GM23248 (cell line): ENCODE measurements around the gene FAAH2. TPM values are rescaled to one million over a fixed set of nuclear protein-coding genes. Genes with fewer than 3 reads are reported as not detected.
A peak's percentile ranks its signal among the peaks of the same experiment; 100 is the strongest.
"Not testable (repeated sequence)": the region's sequence is repeated elsewhere in the genome, so short reads cannot be mapped to it uniquely, and the experiment has no call there.

ENCODE experiments used
- DNase-seq: peaks from one replicate; pipeline ENCODE4 v3.0.0-alpha.2; 2015
- H2AFZ ChIP-seq: fragments of 200-600 bp; sonication (generic); 2 replicates; pipeline ENCODE4 v1.6.1; 2016; ENCODE audit warnings: antibody characterized with exemption
- H3F3A ChIP-seq: fragments of 200-600 bp; sonication (generic); 2 replicates; pipeline ENCODE4 v1.6.1; 2016; ENCODE audit warnings: mild to moderate bottlenecking, antibody characterized with exemption, mixed run types; ENCODE audit not compliant: insufficient read depth
- H3K27ac ChIP-seq: fragments of 200-600 bp; sonication (generic); 2 replicates; pipeline ENCODE4 v1.5.1; 2016; ENCODE audit warnings: mild to moderate bottlenecking
- H3K27me3 ChIP-seq: fragments of 200-600 bp; sonication (generic); replicated peaks from 2 replicates; pipeline ENCODE4 v1.6.1; 2016; ENCODE audit warnings: mild to moderate bottlenecking; ENCODE audit not compliant: insufficient read depth
- H3K36me3 ChIP-seq: fragments of 200-600 bp; sonication (generic); 2 replicates; pipeline ENCODE4 v1.6.1; 2016; ENCODE audit warnings: low read depth, mild to moderate bottlenecking
- H3K4me1 ChIP-seq: fragments of 200-600 bp; sonication (generic); 2 replicates; pipeline ENCODE4 v1.6.1; 2016; ENCODE audit warnings: mild to moderate bottlenecking; ENCODE audit not compliant: insufficient read depth
- H3K4me2 ChIP-seq: fragments of 200-600 bp; sonication (generic); one replicate; pipeline ENCODE4 v1.6.1; 2016; ENCODE audit warnings: mild to moderate bottlenecking; ENCODE audit not compliant: unreplicated experiment
- H3K4me3 ChIP-seq: fragments of 200-600 bp; sonication (generic); 2 replicates; pipeline ENCODE4 v1.5.1; 2016; ENCODE audit warnings: mild to moderate bottlenecking
- H3K79me2 ChIP-seq: fragments of 200-600 bp; sonication (generic); 2 replicates; pipeline ENCODE4 v1.6.1; 2016; ENCODE audit warnings: mild to moderate bottlenecking; ENCODE audit not compliant: insufficient read depth
- H3K9ac ChIP-seq: fragments of 200-600 bp; sonication (generic); 2 replicates; pipeline ENCODE4 v1.6.1; 2016; ENCODE audit warnings: mild to moderate bottlenecking
- H3K9me2 ChIP-seq: fragments of 200-600 bp; sonication (generic); 2 replicates; pipeline ENCODE4 v1.6.1; 2016; ENCODE audit warnings: mixed run types, mild to moderate bottlenecking, moderate library complexity; ENCODE audit not compliant: insufficient read depth
- H3K9me3 ChIP-seq: fragments of 200-600 bp; sonication (generic); one replicate; pipeline ENCODE4 v1.6.1; 2017; ENCODE audit warnings: low read depth
- H4K20me1 ChIP-seq: fragments of 200-600 bp; sonication (generic); 2 replicates; pipeline ENCODE4 v1.6.0; 2016; ENCODE audit not compliant: insufficient read depth
- EZH2 ChIP-seq: fragments of 200-600 bp; sonication (generic); IDR thresholded peaks from 2 replicates; pipeline ENCODE4 v1.6.1; 2018; ENCODE audit warnings: antibody characterized with exemption, mild to moderate bottlenecking; ENCODE audit not compliant: insufficient read depth, poor library complexity, severe bottlenecking
- EZH2phosphoT487 ChIP-seq: fragments of 200-600 bp; sonication (generic); IDR thresholded peaks from 2 replicates; pipeline ENCODE4 v1.6.1; 2018; ENCODE audit warnings: antibody characterized with exemption, moderate library complexity, mild to moderate bottlenecking, low read depth; ENCODE audit not compliant: insufficient read depth
- WGBS, 2 experiments: methylation state at CpG; one replicate each; pipeline ENCODE4 v1.1.6; 2015 to 2017; ENCODE audit warnings: low lambda C conversion rate in 2 of 2, low coverage in 1 of 2; ENCODE audit errors: missing lambda C conversion rate in 2 of 2; 5-methylcytosine and 5-hydroxymethylcytosine counted together
- in situ Hi-C: fragments of 300-500 bp; cut with MboI; formaldehyde crosslinking; loops from 2 replicates; pipeline ENCODE4 v1.15.0; 2020
- polyA plus RNA-seq: library from polyadenylated mRNA; unstranded; fragments of >200 nt; fragmentation: Nextera tagmentation; extraction: Ambion mirVana; gene quantifications from 2 replicates; pipeline ENCODE4 v1.2.1, GENCODE V29; 2016
- total RNA-seq: library from RNA; depleted of rRNA; stranded (reverse); fragments of >200 nt; shearing (Covaris generic); gene quantifications from 2 replicates; pipeline ENCODE4 v1.2.3, GENCODE V29; 2014

FAAH2 gene
- total and polyA plus RNA-seq, 2 experiments from 2014 or later, result 0.11 to 0.16 TPM

- in situ Hi-C loops, result no loop called here
- no peaks in the 10 kb centered on the region for H3F3A ChIP-seq
- WGBS, 2 experiments, result 0% methylated on average over 1 of the region's 1 CpG; no CpG with 5 or more reads in 1 of the 2 experiments
- H3K4me3 ChIP-seq, result no peak overlapping the region
- H3K36me3 ChIP-seq, result no peaks in the 10 kb centered on the region
- H4K20me1 ChIP-seq, result no peaks in the 10 kb centered on the region
- no peaks in the 10 kb centered on the region for H3K9me3 ChIP-seq
- TF ChIP-seq EZH2phosphoT487, result no peak
- no peak for TF ChIP-seq EZH2
- no peak overlapping the region for H3K4me2 ChIP-seq
- no peak overlapping the region for H2AFZ ChIP-seq
- H3K9me2 ChIP-seq, result no peaks in the 10 kb centered on the region
- no peaks in the 10 kb centered on the region for H3K79me2 ChIP-seq
- H3K4me1 ChIP-seq, result no peaks in the 10 kb centered on the region
- peak; percentile 1 for DNase-seq
- H3K27me3 ChIP-seq, result no peaks in the 10 kb centered on the region
- no peak overlapping the region for H3K9ac ChIP-seq
- no peak overlapping the region for H3K27ac ChIP-seq
Observed at GRCh38 chrX:57367649-57368048, 81.1 kb downstream of the FAAH2 start.

- H3K79me2 ChIP-seq, result no peaks in the 10 kb centered on the region
- H3F3A ChIP-seq, result no peaks in the 10 kb centered on the region
- no peaks in the 10 kb centered on the region for H3K9me2 ChIP-seq
- no peaks in the 10 kb centered on the region for H4K20me1 ChIP-seq
- in situ Hi-C loops, result no loop called here
- 0 to 22% methylated on average over 1 of the region's 1 CpG for WGBS, 2 experiments
- no peak overlapping the region for H3K4me3 ChIP-seq
- H3K9ac ChIP-seq, result no peak overlapping the region
- H3K4me1 ChIP-seq, result no peaks in the 10 kb centered on the region
- no peak for DNase-seq
- no peak overlapping the region for H3K4me2 ChIP-seq
- H3K36me3 ChIP-seq, result no peaks in the 10 kb centered on the region
- no peaks in the 10 kb centered on the region for H3K27me3 ChIP-seq
- H3K27ac ChIP-seq, result no peak overlapping the region
- H2AFZ ChIP-seq, result no peak overlapping the region
- H3K9me3 ChIP-seq, result no peaks in the 10 kb centered on the region
- TF ChIP-seq EZH2, result no peak
- no peak for TF ChIP-seq EZH2phosphoT487
Observed at GRCh38 chrX:57368158-57368557, 81.7 kb downstream of the FAAH2 start.

GRCh38 chrX:57379296-57379695 lies 92.8 kb downstream of the FAAH2 start:
- Histone ChIP-seq H3K9ac (no peak overlapping the region), H3K9me2 (no peaks in the 10 kb centered on the region), H3K4me1 (no peaks in the 10 kb centered on the region), H3K79me2 (no peaks in the 10 kb centered on the region), H3K4me2 (no peak overlapping the region), H3K27me3 (no peaks in the 10 kb centered on the region), H4K20me1 (no peaks in the 10 kb centered on the region), H3K4me3 (no peak overlapping the region), H3F3A (no peaks in the 10 kb centered on the region), H3K36me3 (no peaks in the 10 kb centered on the region), H3K27ac (no peak overlapping the region), H2AFZ (no peak overlapping the region), H3K9me3 (no peaks in the 10 kb centered on the region)
- 26 to 29% methylated on average over 4 of the region's 4 CpGs for WGBS, 2 experiments
- no peak for DNase-seq
- in situ Hi-C loops, result no loop called here
- TF ChIP-seq EZH2phosphoT487 (no peak), EZH2 (no peak)

DNA sequence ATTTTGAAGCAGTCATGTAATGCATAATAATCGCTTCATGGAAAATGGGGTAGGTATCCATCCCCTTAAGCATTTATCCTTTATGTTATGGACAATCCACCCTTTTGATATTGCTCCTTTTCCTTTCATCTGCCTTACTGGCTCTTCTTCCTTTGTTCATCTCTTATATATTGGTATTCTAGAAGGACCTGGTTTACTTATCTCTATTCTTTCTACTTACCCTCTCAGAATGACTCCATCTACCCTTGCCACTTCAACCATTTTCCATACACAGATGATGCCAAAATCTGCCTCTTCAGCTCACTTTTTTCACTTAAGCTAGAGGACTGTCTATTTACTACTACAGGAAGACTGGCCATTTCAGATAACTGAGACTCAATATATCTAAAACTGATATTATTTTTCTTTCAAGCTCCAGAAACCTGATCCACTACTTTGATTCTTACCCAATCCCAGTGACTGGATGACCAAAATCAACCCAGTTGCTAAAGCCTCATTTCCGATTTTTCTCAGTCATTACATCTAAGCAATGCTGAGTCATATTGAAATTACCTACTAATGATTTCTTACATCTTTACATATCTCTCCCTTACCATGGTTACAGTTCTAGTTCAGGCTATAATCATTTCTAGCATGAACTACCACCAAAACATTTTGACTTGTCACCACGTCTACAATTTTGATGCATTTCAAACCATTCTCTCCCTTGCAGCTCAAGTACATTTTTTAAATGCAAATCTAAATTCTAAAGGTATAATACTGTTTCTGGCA lies 93.7 kb downstream of the FAAH2 start:
- H3K9me3 ChIP-seq, result no peaks in the 10 kb centered on the region
- in situ Hi-C loops, result no loop called here
- no peaks in the 10 kb centered on the region for H3F3A ChIP-seq
- no peaks in the 10 kb centered on the region for H3K27me3 ChIP-seq
- no peak for DNase-seq
- H3K79me2 ChIP-seq, result no peaks in the 10 kb centered on the region
- H3K9me2 ChIP-seq, result no peaks in the 10 kb centered on the region
- no peaks in the 10 kb centered on the region for H3K4me1 ChIP-seq
- H3K36me3 ChIP-seq, result no peaks in the 10 kb centered on the region
- no peak overlapping the region for H3K4me2 ChIP-seq
- H3K27ac ChIP-seq, result no peak overlapping the region
- no peak overlapping the region for H2AFZ ChIP-seq
- no peaks in the 10 kb centered on the region for H4K20me1 ChIP-seq
- no peak for TF ChIP-seq EZH2
- TF ChIP-seq EZH2phosphoT487, result no peak
- 49% methylated on average over 3 of the region's 3 CpGs for WGBS, 2 experiments
- no peak overlapping the region for H3K4me3 ChIP-seq
- no peak overlapping the region for H3K9ac ChIP-seq

GRCh38 chrX:57394162-57394561 lies 107.7 kb downstream of the FAAH2 start:
- in situ Hi-C loops, result not testable (repeated sequence)

DNA sequence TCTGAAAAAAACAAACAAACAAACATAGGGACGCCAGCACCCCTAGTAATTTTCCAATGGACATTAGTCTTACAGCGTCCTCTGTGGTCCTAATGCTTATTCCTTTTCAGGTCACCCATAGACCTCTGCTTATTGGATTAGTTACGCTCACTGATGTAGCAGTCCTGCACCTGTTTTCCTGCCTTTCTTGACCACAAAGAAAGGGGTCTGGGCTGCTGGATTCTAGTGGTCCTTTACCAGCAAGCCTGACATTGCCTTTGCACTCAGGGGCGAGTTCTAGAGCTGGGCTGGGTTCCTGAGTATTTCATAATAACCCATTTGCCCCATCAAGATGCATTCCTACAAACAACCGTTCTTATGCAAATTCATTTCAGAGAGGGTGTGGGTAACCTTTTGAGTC lies 116.7 kb downstream of the FAAH2 start:
- H3K4me3 ChIP-seq, H3F3A ChIP-seq, H3K9me3 ChIP-seq, H3K9ac ChIP-seq, H2AFZ ChIP-seq, DNase-seq, H3K27me3 ChIP-seq, H3K79me2 ChIP-seq, H3K4me2 ChIP-seq, H3K9me2 ChIP-seq, in situ Hi-C loops, H4K20me1 ChIP-seq, H3K27ac ChIP-seq, H3K36me3 ChIP-seq, H3K4me1 ChIP-seq: not testable (repeated sequence)
- 30 to 33% methylated on average over 4 to 5 of the region's 5 CpGs for WGBS, 2 experiments

More at GRCh38 chrX:57394162-57394561, 107.7 kb downstream of the FAAH2 start:
- not testable (repeated sequence) for H2AFZ ChIP-seq, H3K36me3 ChIP-seq, H3F3A ChIP-seq, H3K4me2 ChIP-seq, H4K20me1 ChIP-seq, DNase-seq, H3K79me2 ChIP-seq, H3K4me1 ChIP-seq, H3K27me3 ChIP-seq, H3K9me2 ChIP-seq, H3K9ac ChIP-seq, H3K9me3 ChIP-seq, H3K4me3 ChIP-seq, H3K27ac ChIP-seq
- WGBS, 2 experiments, result 36 to 41% methylated on average over 7 of the region's 7 CpGs
